Erythroblast (primary cell): Measurements from ENCODE around the gene NXN.
"Not testable (repeated sequence)": the region's sequence is repeated elsewhere in the genome, so short reads cannot be mapped to it uniquely, and the experiment has no call there.

Experiments used
- DNase-seq, 2 experiments: peaks; one replicate each; lab custom pipeline; 2025; lab: John Stamatoyannopoulos, UW
- GATA1 ChIP-seq: IDR thresholded peaks from 2 replicates; pipeline ENCODE4 v1.6.1; 2011; ENCODE audit warnings: low read depth, mild to moderate bottlenecking, control low read depth, low read length, moderate library complexity
- POLR2A ChIP-seq: IDR thresholded peaks from 2 replicates; pipeline ENCODE4 v1.6.1; 2011; ENCODE audit warnings: mild to moderate bottlenecking, low read length

Gene NXN

GRCh38 chr17:876272-876671, 103.3 kb downstream of the NXN start:
- no peak for DNase-seq

DNA sequence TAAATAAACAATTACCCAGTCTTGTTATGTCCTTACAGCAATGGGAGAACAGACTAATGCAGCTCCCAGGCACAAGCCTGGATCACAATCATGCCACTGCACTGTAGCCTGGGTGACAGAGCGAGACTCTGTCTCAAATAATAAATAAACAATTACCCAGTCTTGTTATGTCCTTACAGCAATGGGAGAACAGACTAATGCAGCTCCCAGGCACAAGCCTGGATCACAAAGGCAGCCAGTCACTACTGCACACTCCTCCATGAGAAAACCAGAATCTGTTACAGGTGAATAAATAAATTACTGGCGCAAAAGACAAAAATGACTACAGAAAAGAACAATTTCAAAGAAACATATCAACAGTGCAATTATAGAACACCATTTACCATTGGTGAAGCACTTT, 105.0 kb downstream of the NXN start:
- DNase-seq = not testable (repeated sequence)

More at GRCh38 chr17:876272-876671, 103.3 kb downstream of the NXN start:
- TF ChIP-seq POLR2A = no peak
- TF ChIP-seq GATA1 = no peak

DNA sequence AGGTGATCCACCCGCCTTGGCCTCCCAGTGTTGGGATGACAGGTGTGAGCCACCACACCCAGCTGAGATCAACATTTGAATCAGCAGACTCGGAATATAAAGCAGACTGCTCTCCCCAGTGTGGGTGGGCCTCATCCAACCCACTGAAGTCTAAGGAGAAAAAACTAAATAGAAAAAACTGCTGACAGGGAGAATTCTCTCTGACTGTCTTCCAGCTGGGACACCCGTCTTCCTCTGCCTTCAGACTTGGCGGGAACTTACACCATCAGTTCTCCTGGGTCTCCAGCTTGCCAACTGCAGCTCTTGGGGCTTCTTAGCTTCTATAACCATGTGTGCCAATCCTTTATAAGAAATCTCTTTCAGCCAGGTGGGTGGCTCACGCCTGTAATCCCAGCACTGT, 106.7 kb downstream of the NXN start:
- DNase-seq = no peak
- TF ChIP-seq GATA1 = no peak
- TF ChIP-seq POLR2A = no peak

- no peak for DNase-seq
These were observed 107.6 kb downstream of the NXN start for GRCh38 chr17:871751-872519.

DNA sequence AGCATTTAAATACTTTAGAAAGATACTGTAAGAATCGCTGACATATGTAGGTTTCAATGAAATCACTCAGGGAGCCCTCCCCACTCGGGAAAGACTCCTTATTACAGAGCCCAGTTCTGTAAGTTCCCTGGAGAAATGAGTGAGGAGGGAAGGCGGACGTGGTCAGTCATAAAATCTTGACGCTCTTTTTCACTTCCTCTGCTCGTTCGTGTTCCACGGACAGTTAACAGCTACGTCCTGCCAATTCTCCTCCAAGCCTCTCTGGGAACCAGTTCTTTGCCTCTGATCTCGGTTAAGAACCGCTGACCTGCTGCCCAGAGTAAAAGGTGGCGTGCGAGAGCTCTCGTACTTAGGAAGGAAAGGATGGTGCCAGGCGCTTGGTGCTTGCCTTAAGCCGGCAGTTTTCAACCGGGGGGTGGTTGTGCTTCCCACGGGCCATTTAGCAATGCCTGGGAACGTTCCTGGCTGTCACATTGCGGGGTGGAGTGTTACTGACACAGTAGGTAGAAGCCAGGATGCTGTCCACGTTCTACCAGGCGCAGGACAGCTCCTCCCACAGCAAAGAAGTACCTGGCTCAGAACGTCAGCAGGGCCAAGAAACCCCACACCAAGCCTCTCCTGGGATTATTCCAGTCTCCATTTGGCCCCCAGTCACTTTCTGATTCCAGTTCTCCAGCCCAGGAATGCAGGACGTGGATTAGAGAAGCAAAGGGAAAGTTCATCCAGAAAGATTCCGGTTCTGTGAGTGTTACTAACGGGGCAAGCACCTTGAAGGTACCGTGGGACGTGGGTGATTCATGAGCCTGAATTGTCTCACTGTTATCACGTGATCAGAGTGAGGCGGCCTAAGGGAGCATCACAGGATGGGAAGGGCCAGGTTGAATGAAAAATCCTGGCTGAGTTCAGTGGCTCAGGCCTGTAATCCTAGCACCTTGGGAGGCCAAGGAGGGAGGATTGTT, 109.7 kb downstream of the NXN start:
- DNase-seq = no peak
- TF ChIP-seq POLR2A = no peak
- TF ChIP-seq GATA1 = no peak

More at GRCh38 chr17:871751-872519, 107.6 kb downstream of the NXN start:
- TF ChIP-seq GATA1 (no peak), POLR2A (no peak)

DNA sequence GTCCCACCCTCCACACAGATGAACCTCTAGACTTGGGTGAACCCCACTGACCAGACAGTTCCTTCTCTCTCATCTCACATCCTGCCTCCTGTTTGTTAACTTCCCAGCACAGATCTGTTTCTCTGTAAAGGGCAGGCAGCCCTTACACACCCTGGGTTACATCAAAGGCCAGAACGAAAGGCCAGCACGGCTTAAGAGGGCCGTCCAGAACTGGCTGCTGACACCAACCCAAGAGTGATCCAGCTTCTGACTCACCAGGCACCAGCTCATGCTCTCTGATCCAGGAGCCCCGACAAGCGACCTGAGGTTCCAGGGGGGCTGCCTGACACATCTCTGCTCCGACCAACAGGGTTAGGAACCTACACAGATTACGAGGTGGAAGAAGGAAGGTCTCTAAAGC, 110.5 kb downstream of the NXN start:
- TF ChIP-seq POLR2A (no peak), GATA1 (no peak)
- no peak for DNase-seq

- TF ChIP-seq GATA1 (no peak), POLR2A (no peak)
- DNase-seq = no peak
These were observed 111.6 kb downstream of the NXN start for GRCh38 chr17:867896-868489.

DNA sequence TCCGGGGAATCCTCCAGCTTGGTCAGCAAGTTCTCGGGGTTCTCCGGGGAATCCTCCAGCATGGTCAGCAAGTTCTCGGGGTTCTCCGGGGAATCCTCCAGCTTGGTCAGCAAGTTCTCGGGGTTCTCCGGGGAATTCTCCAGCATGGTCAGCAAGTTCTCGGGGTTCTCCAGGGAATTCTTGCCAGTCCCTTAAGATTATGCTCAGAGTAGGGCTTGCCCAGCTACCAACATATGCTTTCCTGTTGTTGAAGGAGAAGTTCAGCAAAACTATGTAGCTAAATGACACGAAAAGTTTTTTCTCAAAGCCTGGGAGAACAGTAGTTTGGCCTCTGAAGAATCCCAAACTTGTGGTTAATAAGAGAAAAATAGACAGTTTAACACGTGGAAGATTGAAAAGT, 112.3 kb downstream of the NXN start:
- not testable (repeated sequence) for DNase-seq

DNA sequence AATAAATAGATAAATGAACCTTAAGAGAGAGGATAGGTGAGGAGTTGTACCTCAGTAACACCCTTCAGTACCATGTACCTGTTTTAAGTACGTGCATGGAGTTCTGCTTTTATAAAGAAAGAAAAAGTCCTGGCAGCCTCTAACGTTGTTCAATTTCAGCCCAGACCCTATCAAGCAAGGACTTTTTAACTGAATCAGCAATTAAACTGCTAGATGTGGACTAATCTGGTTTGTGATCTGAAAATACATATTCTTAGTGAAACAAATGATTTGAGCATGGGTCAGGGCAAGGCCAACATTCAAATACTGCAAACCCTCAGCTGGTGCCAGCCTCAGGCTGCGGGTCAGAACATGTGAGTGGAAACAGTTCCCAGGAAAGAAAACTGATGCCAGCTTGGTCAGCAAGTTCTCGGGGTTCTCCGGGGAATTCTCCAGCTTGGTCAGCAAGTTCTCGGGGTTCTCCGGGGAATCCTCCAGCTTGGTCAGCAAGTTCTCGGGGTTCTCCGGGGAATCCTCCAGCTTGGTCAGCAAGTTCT, 112.9 kb downstream of the NXN start:
- TF ChIP-seq POLR2A (no peak), GATA1 (no peak)

GRCh38 chr17:864315-864714, 115.3 kb downstream of the NXN start:
- DNase-seq = peak; percentile 27 to 30

More for the DNA sequence above, 112.9 kb downstream of the NXN start:
- no peak for DNase-seq

GRCh38 chr17:863880-864279, 115.7 kb downstream of the NXN start:
- TF ChIP-seq GATA1 (no peak), POLR2A (no peak)
- peak; percentile 46 for DNase-seq

More at GRCh38 chr17:864315-864714, 115.3 kb downstream of the NXN start:
- TF ChIP-seq POLR2A = no peak
- no peak for TF ChIP-seq GATA1

- DNase-seq = no peak
- no peak for TF ChIP-seq GATA1
These were observed 117.0 kb downstream of the NXN start for GRCh38 chr17:862582-862981.

DNA sequence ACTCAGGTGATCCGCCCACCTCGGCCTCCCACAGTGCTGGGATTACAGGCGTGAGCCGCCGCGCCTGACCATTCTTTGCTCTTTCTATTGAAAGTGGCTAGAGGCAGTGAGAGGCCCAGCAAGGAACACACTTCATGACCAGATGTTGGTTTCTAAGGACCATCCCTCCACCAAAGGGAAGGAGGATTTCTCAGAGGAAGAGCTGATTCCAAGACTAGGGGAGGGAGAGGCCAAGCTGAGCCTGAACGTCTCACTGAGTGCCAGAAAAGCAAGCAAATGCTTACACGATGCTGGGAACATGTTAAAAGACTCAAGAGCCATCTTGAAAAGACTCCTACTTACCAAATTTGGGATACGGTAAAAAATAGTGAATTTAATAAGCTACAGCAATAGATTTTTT, 118.2 kb downstream of the NXN start:
- TF ChIP-seq POLR2A (no peak), GATA1 (no peak)
- no peak for DNase-seq

- TF ChIP-seq GATA1 (no peak), POLR2A (no peak)
- no peak for DNase-seq
These were observed 118.8 kb downstream of the NXN start for GRCh38 chr17:860805-861204.
